Mucosa of descending colon (tissue), 3 donors: ENCODE data around the gene KLHL22. TPM values are rescaled to one million over a fixed set of nuclear protein-coding genes. Genes with fewer than 3 reads are reported as not detected.

ENCODE experiments used
- ATAC-seq: fragments of 200-7000 bp; cut with Tn5 transposase; one replicate; pipeline ENCODE4 v1.9.1; 2020; ENCODE audit warnings: mild to moderate bottlenecking, moderate library complexity
- DNase-seq, 3 donors: peaks; one replicate each; pipeline ENCODE4 v3.0.0-alpha.2; 2020
- H3K36me3 ChIP-seq: fragments of 200-600 bp; one replicate; pipeline ENCODE4 v1.8.0; 2021; ENCODE audit warnings: low read depth, mild to moderate bottlenecking
- H3K4me1 ChIP-seq: fragments of 200-600 bp; one replicate; pipeline ENCODE4 v1.8.0; 2021; ENCODE audit warnings: low read depth, mild to moderate bottlenecking
- H3K4me3 ChIP-seq: fragments of 200-600 bp; one replicate; pipeline ENCODE4 v1.8.0; 2021; ENCODE audit warnings: mild to moderate bottlenecking
- H3K9me3 ChIP-seq: fragments of 200-600 bp; one replicate; pipeline ENCODE4 v1.8.0; 2021; ENCODE audit warnings: mild to moderate bottlenecking
- intact Hi-C, 2 donors: fragments of 100-400 bp; cut with DNase I in 1 of 2; cut with micrococcal nuclease in 1 of 2; formaldehyde crosslinking; loops; one replicate each; pipeline versions ENCODE4 v1.11.0 to v1.11.1; 2022; cut with DNase I, micrococcal nuclease
- total RNA-seq, 3 donors: library from RNA; stranded (reverse); fragmentation: NEBNext Ultra II Directional in 2 of 3; extraction: Animal tissue kit (Norgen Biotek cat#: 25700) in 2 of 3; gene quantifications; one replicate each; pipeline versions ENCODE4 v1.2.1 to v1.2.4, GENCODE V29; 2021 to 2023
- TF ChIP-seq, protein P1 (sequence below): fragments of 200-600 bp; IDR thresholded peaks from one replicate; pipeline ENCODE4 v1.8.0; 2022; ENCODE audit warnings: antibody characterized with exemption, mild to moderate bottlenecking
- donor health status: DM: no; HTN: no; CAD: no; lungs with moderate emphysema.
- donor health status: DM: no; HTN: no; CAD: no.
- donor health status: DM: no; HTN: yes; CAD: no.

The KLHL22 gene
- total RNA-seq, 3 donors from 2014 or later = 9.5 to 24.1 (median 14.7) TPM

DNA sequence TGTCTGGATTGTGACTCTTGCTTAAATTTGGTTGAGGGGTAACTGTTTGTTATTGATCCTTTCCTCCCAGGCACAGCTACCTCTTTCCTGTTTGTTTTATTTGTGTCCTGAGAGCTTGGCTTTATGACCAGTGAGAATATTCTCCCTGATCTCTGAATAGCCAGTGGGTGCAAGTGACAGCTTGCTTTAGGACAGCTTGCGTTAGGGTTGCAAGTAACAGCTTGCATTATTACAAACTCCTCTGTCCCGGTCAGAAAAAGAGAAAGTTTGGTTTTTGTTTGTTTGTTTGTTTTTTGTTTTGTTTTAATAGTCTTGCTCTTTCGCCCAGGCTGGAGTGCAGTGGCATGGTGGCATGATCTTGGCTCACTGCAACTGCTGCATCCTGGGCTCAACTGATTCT lies 3.3 kb upstream of the KLHL22 start:
- ATAC-seq (no peak), DNase-seq (no peak)
- intact Hi-C loops = no loop called here
- Histone ChIP-seq H3K36me3 (no peaks in the 10 kb centered on the region), H3K4me1 (peaks cover 33% of the 10 kb centered on the region), H3K9me3 (no peaks in the 10 kb centered on the region), H3K4me3 (no peak overlapping the region)
- TF ChIP-seq, protein P1, sequence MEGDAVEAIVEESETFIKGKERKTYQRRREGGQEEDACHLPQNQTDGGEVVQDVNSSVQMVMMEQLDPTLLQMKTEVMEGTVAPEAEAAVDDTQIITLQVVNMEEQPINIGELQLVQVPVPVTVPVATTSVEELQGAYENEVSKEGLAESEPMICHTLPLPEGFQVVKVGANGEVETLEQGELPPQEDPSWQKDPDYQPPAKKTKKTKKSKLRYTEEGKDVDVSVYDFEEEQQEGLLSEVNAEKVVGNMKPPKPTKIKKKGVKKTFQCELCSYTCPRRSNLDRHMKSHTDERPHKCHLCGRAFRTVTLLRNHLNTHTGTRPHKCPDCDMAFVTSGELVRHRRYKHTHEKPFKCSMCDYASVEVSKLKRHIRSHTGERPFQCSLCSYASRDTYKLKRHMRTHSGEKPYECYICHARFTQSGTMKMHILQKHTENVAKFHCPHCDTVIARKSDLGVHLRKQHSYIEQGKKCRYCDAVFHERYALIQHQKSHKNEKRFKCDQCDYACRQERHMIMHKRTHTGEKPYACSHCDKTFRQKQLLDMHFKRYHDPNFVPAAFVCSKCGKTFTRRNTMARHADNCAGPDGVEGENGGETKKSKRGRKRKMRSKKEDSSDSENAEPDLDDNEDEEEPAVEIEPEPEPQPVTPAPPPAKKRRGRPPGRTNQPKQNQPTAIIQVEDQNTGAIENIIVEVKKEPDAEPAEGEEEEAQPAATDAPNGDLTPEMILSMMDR = no peak

DNA sequence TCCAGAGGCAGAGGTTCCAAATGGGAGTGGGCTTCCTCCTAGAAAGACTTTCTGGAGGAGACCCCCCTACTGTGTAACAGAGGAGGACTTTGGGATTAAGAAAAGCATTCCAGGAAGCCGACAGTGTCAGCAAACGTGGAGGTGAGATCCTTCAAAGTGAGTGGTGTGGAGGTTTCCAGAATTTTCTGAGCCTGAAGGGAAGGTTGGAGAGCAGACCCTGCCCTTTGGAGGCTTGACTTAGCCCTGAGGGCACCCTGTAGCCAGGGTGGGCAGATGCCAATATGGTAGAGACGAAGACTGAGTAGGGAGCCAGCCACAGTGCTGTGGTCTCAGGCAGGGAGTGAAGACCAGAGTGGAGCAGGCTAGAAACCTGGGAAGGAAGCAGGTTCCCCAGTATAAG lies 1.8 kb upstream of the KLHL22 start:
- Histone ChIP-seq H3K9me3 (no peaks in the 10 kb centered on the region), H3K4me3 (no peak overlapping the region), H3K4me1 (peaks cover 32% of the 10 kb centered on the region), H3K36me3 (no peaks in the 10 kb centered on the region)
- DNase-seq = peak in 1 of 3 donors; percentile 7
- intact Hi-C loops = no loop called here
- no peak for ATAC-seq
- TF ChIP-seq, protein P1 = no peak

GRCh38 chr22:20495861-20496681 lies 476 bp upstream of the KLHL22 start:
- H3K4me1 ChIP-seq = peaks cover 32% of the 10 kb centered on the region
- TF ChIP-seq, protein P1 = peak; percentile 81
- peak overlapping the region; percentile 48 for H3K4me3 ChIP-seq
- H3K36me3 ChIP-seq = no peaks in the 10 kb centered on the region
- intact Hi-C loops = no loop called here
- peak; percentile 94 for ATAC-seq
- DNase-seq = peak; percentile 90 to 95 (median 95)
- no peaks in the 10 kb centered on the region for H3K9me3 ChIP-seq

DNA sequence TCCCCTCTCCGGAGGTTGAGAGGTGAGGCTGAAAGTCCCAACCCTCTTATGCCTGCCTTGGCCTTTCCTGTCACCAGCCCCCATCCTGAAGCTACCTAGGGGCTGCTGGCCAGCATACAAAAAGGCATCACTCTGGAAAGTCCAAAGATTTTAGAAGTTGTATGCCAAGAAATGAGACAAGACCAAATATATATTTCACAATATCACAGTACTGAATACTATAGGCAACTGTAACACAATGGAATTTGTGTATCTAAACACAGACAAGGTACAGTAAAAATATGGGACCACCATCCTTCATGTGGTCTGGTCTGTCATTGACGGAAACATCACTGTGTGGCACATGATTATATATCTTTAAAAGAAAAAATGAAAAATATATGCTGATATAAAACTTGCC lies 4.2 kb downstream of the KLHL22 start:
- TF ChIP-seq, protein P1 = no peak
- intact Hi-C loops = no loop called here
- H3K36me3 ChIP-seq = no peaks in the 10 kb centered on the region

DNA sequence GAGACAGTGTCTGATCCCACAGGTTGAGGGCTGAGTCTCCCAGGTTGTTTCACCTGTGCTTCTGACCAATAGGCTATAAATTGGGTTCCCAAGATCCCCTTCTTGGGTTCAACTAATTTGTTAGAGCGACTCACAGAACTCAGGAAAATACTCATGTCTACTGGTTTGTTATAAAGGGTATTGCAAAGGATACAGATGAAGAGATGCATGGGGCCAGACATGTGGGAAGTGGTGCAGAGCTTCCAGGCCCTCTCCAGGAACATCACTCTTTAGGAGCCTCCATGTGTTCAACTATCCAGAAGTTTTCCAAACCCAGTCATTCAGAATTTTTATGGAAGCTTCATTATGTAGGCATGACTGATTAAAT lies 4.7 kb downstream of the KLHL22 start:
- H3K36me3 ChIP-seq = no peaks in the 10 kb centered on the region
- H3K4me3 ChIP-seq = no peak overlapping the region
- no peak for DNase-seq
- H3K9me3 ChIP-seq = no peaks in the 10 kb centered on the region
- no peak for ATAC-seq
- TF ChIP-seq, protein P1 = no peak
- intact Hi-C loops = no loop called here
- peaks cover 9% of the 10 kb centered on the region for H3K4me1 ChIP-seq

More for the DNA sequence above, 4.2 kb downstream of the KLHL22 start:
- Histone ChIP-seq H3K4me3 (no peak overlapping the region), H3K9me3 (no peaks in the 10 kb centered on the region), H3K4me1 (peaks cover 9% of the 10 kb centered on the region)
- DNase-seq (no peak), ATAC-seq (no peak)
